ENCODE data around the gene PLEKHH1. TPM values are rescaled to one million over a fixed set of nuclear protein-coding genes. Genes with fewer than 3 reads are reported as not detected.

The PLEKHH1 gene
- total RNA-seq, 4 donors from 2014 or later = 10.5 to 23.1 (median 17.2) TPM

DNA sequence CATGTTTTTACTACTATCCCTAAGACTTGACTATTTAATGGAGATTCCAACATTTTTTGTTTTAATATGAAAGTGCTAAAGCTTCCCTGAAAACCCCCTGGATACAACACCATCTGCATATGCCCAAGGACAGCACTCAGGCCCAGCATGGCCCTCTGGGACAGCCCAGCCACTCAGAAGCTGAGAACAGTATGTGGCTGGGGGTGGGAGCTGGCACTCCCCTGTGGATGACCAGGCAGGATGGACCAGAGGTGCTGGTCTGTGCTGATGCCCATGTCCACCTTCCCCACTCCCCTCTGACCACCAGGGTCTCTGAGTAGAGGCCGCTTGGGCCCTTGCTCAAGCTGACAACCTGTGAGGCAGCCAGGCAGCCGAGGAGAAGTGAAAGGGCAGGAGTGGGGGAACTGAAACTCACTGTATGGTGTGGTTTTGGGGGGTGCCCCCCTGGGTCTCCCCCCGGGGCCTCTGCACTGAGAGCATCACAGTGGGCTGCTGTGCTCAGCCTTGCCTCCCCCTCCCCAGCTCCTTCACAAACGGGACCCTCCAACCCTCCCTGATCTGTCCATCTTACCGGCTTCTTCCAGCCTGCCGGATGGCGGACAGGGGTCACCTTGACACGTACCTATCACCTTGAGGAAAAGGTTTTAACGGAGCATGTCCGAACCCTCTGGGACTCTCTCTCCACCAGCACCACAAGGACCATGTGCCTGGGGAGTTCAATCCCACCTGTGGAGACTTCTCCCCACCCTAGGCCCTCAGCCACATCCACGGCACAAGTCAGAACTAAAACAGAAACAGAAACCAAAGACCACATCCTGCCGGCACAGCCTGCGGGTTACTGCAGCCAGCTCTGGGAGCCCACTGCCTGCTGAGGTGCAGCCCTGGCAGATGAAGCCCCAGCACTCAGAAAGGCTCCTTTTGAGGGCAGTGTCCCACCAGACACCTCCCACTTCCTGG, 44.9 kb upstream of the PLEKHH1 start, which contains the start of gene TMEM229B:
TMEM229B (minus strand) TSS at position 785 of the 957 bp plus-strand sequence. CDS start 14,798 bp downstream, outside the sequence.
- DNase-seq (ENCODE audit: low spot score in 2 of 2) = no peak
- intact Hi-C loops (cut with DNase I; ENCODE audit: low total_unique reads) = no loop called here
- no peak within 1 kb of the TSS for H3K4me3 ChIP-seq (ENCODE audit: low read depth, poor library complexity, severe bottlenecking)
- TF ChIP-seq CTCF (IDR thresholded peaks at IDR 0.05) = no peak
- no peak for TF ChIP-seq POLR2A (IDR thresholded peaks at IDR 0.05)
- WGBS, 2 donors = 79 to 83% methylated on average over 13 of the region's 13 CpGs

DNA sequence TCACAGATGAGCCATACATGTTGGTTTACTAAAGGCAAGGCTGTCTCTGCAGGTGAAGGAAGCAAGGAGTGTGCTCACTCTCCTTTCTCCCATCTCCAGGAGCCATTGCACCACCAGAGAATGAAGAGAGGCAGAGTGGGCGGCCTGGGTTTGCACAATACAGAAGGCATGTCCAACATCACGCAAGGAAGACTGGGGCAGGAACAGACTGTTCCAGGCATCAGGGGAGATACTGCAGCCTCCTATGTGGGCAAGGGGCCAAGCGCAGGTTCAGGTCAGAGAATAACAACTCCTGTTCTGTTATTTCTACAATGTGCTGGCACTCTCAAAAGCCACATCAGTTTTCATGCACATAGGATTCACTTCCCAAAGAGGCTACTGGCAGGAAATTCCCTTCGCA, 42.9 kb upstream of the PLEKHH1 start:
- no peak overlapping the region for H3K4me3 ChIP-seq (ENCODE audit: low read depth, poor library complexity, severe bottlenecking)
- intact Hi-C loops (cut with DNase I; ENCODE audit: low total_unique reads) = no loop called here
- TF ChIP-seq POLR2A (IDR thresholded peaks at IDR 0.05) (no peak), CTCF (IDR thresholded peaks at IDR 0.05) (no peak)
- DNase-seq (ENCODE audit: low spot score in 2 of 2) = no peak
- 90% methylated on average over 4 of the region's 4 CpGs for WGBS, 2 donors

- no peak for DNase-seq (ENCODE audit: low spot score in 2 of 2)
- 95 to 97% methylated on average over 3 of the region's 3 CpGs for WGBS, 2 donors
- TF ChIP-seq CTCF (IDR thresholded peaks at IDR 0.05) = no peak
- TF ChIP-seq POLR2A (IDR thresholded peaks at IDR 0.05) = no peak
- intact Hi-C loops (cut with DNase I; ENCODE audit: low total_unique reads) = no loop called here
- H3K4me3 ChIP-seq (ENCODE audit: low read depth, poor library complexity, severe bottlenecking) = no peak overlapping the region
Measured at GRCh38 chr14:67491285-67491684, 41.8 kb upstream of the PLEKHH1 start.

GRCh38 chr14:67491741-67492507, 41.2 kb upstream of the PLEKHH1 start:
- intact Hi-C loops (cut with DNase I; ENCODE audit: low total_unique reads) = no loop called here
- 57 to 60% methylated on average over 9 of the region's 9 CpGs for WGBS, 2 donors
- TF ChIP-seq CTCF (IDR thresholded peaks at IDR 0.05) (no peak), POLR2A (IDR thresholded peaks at IDR 0.05) (no peak)
- no peak overlapping the region for H3K4me3 ChIP-seq (ENCODE audit: low read depth, poor library complexity, severe bottlenecking)
- DNase-seq (ENCODE audit: low spot score in 2 of 2) = no peak

GRCh38 chr14:67492538-67492937, 40.6 kb upstream of the PLEKHH1 start:
- no peak for DNase-seq (ENCODE audit: low spot score in 2 of 2)
- H3K4me3 ChIP-seq (ENCODE audit: low read depth, poor library complexity, severe bottlenecking) = no peak overlapping the region
- TF ChIP-seq POLR2A (IDR thresholded peaks at IDR 0.05) (no peak), CTCF (IDR thresholded peaks at IDR 0.05) (no peak)
- 91 to 93% methylated on average over 3 of the region's 3 CpGs for WGBS, 2 donors
- intact Hi-C loops (cut with DNase I; ENCODE audit: low total_unique reads) = no loop called here
